Measurements from ENCODE around the gene DRAM2.

- TF ChIP-seq CTCF (CRISPR knock-in tag; IDR thresholded peaks at IDR 0.05) (no peak), TAF1 (CRISPR knock-in tag; IDR thresholded peaks at IDR 0.05) (no peak), ZKSCAN8 (CRISPR knock-in tag; IDR thresholded peaks at IDR 0.05; ENCODE audit: borderline replicate concordance) (no peak)
Observed at GRCh38 chr1:111161843-111162487, 22.1 kb upstream of the DRAM2 start.
